ENCODE results near the gene BRD7. TPM values are rescaled to one million over a fixed set of nuclear protein-coding genes. Genes with fewer than 3 reads are reported as not detected.
A peak's percentile ranks its signal among the peaks of the same experiment; 100 is the strongest.

BRD7 gene
- total and polyA plus RNA-seq, 2 of the 13 experiments (the other 11 are each of a cell fraction or from before 2014, with no cell fraction given) = 82.3 to 149 TPM

DNA sequence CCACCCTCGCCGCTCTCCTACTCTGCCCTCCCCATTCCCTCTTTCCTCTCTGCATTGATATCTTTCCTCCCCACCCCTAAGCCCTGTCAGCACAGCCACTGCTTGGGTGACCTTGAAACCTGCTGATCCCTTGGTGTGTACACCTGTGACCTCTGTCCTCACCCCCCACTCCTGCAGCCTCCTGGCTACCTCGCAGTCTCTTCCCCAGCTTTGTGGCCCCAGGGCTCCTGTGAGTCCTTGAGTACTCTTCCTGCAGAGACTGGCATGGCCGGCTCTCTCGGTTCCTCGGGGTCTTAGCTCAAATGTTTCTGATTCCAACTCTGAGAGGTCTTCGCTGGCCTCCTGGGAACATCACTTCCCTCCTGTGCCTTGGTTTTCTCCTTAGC is 70.7 kb downstream of the BRD7 start (continued):
- TF ChIP-seq NR2F6 (IDR thresholded peaks at IDR 0.05) (peak; percentile 93), NR2F6 (CRISPR knock-in tag; IDR thresholded peaks at IDR 0.05) (peak; percentile 96), ZNF292 (CRISPR knock-in tag; IDR thresholded peaks at IDR 0.05; ENCODE audit: borderline replicate concordance, low read depth) (peak; percentile 80; the same call in 1 of the 2 replicates), ELF3 (CRISPR knock-in tag; IDR thresholded peaks at IDR 0.05) (0 out of 2 replicates have a peak, but pooled peaks have one; percentile 34), ZNF781 (CRISPR knock-in tag; IDR thresholded peaks at IDR 0.05; ENCODE audit: borderline replicate concordance, not compliant biosample characterization) (peak; percentile 61), MIER3 (CRISPR knock-in tag; IDR thresholded peaks at IDR 0.05; ENCODE audit: borderline replicate concordance) (peak; percentile 26; the same call in 1 of the 2 replicates), TARDBP (CRISPR knock-in tag; IDR thresholded peaks at IDR 0.05) (peak; percentile 55; the same call in 1 of the 2 replicates), BRD4 (CRISPR knock-in tag; IDR thresholded peaks at IDR 0.05) (peak; percentile 9; the same call in 1 of the 2 replicates), ZNF891 (CRISPR knock-in tag; IDR thresholded peaks at IDR 0.05) (peak; percentile 14; the same call in 1 of the 2 replicates), ZNF460 (CRISPR knock-in tag; IDR thresholded peaks at IDR 0.05; ENCODE audit: borderline replicate concordance) (no peak), RFXAP (CRISPR knock-in tag; IDR thresholded peaks at IDR 0.05; ENCODE audit: borderline replicate concordance) (peak; percentile 54; the same call in 1 of the 2 replicates), KLF11 (CRISPR knock-in tag; IDR thresholded peaks at IDR 0.05) (no peak), ZNF441 (CRISPR knock-in tag; IDR thresholded peaks at IDR 0.05; ENCODE audit: borderline replicate concordance) (0 out of 2 replicates have a peak, but pooled peaks have one; percentile 12), BORCS8-MEF2B (CRISPR knock-in tag; IDR thresholded peaks at IDR 0.05) (no peak), ZMYM3 (CRISPR knock-in tag; IDR thresholded peaks at IDR 0.05) (peak; percentile 59; the same call in 1 of the 2 replicates), POLR2G (IDR thresholded peaks at IDR 0.05; ENCODE audit: low read depth, low read length) (no peak), HOXA5 (CRISPR knock-in tag; IDR thresholded peaks at IDR 0.05) (peak; percentile 57; the same call in 1 of the 2 replicates)
- TF ChIP-seq, protein P1, sequence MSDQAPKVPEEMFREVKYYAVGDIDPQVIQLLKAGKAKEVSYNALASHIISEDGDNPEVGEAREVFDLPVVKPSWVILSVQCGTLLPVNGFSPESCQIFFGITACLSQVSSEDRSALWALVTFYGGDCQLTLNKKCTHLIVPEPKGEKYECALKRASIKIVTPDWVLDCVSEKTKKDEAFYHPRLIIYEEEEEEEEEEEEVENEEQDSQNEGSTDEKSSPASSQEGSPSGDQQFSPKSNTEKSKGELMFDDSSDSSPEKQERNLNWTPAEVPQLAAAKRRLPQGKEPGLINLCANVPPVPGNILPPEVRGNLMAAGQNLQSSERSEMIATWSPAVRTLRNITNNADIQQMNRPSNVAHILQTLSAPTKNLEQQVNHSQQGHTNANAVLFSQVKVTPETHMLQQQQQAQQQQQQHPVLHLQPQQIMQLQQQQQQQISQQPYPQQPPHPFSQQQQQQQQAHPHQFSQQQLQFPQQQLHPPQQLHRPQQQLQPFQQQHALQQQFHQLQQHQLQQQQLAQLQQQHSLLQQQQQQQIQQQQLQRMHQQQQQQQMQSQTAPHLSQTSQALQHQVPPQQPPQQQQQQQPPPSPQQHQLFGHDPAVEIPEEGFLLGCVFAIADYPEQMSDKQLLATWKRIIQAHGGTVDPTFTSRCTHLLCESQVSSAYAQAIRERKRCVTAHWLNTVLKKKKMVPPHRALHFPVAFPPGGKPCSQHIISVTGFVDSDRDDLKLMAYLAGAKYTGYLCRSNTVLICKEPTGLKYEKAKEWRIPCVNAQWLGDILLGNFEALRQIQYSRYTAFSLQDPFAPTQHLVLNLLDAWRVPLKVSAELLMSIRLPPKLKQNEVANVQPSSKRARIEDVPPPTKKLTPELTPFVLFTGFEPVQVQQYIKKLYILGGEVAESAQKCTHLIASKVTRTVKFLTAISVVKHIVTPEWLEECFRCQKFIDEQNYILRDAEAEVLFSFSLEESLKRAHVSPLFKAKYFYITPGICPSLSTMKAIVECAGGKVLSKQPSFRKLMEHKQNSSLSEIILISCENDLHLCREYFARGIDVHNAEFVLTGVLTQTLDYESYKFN (CRISPR knock-in tag; conservative IDR thresholded peaks at IDR 0.05) = peak; percentile 71
- TF ChIP-seq, protein P2, sequence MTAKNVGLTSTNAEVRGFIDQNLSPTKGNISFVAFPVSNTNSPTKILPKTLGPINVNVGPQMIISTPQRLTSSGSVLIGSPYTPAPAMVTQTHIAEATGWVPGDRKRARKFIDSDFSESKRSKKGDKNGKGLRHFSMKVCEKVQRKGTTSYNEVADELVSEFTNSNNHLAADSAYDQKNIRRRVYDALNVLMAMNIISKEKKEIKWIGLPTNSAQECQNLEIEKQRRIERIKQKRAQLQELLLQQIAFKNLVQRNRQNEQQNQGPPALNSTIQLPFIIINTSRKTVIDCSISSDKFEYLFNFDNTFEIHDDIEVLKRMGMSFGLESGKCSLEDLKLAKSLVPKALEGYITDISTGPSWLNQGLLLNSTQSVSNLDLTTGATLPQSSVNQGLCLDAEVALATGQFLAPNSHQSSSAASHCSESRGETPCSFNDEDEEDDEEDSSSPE (CRISPR knock-in tag; IDR thresholded peaks at IDR 0.05) = peak; percentile 27; the same call in 1 of the 2 replicates
- TF ChIP-seq, protein P3, sequence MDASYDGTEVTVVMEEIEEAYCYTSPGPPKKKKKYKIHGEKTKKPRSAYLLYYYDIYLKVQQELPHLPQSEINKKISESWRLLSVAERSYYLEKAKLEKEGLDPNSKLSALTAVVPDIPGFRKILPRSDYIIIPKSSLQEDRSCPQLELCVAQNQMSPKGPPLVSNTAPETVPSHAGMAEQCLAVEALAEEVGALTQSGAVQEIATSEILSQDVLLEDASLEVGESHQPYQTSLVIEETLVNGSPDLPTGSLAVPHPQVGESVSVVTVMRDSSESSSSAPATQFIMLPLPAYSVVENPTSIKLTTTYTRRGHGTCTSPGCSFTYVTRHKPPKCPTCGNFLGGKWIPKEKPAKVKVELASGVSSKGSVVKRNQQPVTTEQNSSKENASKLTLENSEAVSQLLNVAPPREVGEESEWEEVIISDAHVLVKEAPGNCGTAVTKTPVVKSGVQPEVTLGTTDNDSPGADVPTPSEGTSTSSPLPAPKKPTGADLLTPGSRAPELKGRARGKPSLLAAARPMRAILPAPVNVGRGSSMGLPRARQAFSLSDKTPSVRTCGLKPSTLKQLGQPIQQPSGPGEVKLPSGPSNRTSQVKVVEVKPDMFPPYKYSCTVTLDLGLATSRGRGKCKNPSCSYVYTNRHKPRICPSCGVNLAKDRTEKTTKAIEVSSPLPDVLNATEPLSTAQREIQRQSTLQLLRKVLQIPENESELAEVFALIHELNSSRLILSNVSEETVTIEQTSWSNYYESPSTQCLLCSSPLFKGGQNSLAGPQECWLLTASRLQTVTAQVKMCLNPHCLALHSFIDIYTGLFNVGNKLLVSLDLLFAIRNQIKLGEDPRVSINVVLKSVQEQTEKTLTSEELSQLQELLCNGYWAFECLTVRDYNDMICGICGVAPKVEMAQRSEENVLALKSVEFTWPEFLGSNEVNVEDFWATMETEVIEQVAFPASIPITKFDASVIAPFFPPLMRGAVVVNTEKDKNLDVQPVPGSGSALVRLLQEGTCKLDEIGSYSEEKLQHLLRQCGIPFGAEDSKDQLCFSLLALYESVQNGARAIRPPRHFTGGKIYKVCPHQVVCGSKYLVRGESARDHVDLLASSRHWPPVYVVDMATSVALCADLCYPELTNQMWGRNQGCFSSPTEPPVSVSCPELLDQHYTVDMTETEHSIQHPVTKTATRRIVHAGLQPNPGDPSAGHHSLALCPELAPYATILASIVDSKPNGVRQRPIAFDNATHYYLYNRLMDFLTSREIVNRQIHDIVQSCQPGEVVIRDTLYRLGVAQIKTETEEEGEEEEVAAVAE (CRISPR knock-in tag; IDR thresholded peaks at IDR 0.05; ENCODE audit: borderline replicate concordance) = peak; percentile 43; the same call in 1 of the 2 replicates

All from HepG2 (cell line).